Common myeloid progenitor, CD34-positive (primary cell): Measurements from ENCODE around the gene PLEKHB1.

Experiments
- CTCF ChIA-PET: fragments of 350-600 bp; sonication (Branson Sonifier 250); formaldehyde crosslinking; loops from one replicate; lab custom pipeline; 2021; ENCODE audit warnings: antibody characterized with exemption; lab: Charles Lee
- POLR2A ChIA-PET: fragments of 350-600 bp; sonication (Branson Sonifier 250); formaldehyde crosslinking; loops from one replicate; lab custom pipeline; 2021; ENCODE audit warnings: antibody characterized with exemption; lab: Charles Lee
- DNase-seq, 3 donors: peaks; one replicate each; pipeline versions ENCODE4 v3.0.0 to v3.0.0-alpha.2; 2013
- H3K27ac ChIP-seq, 2 experiments: 1 replicate in 1 of 2; 2 replicates in 1 of 2; pipeline ENCODE4 v1.7.0; 2013; ENCODE audit warnings: inconsistent platforms in 2 of 2, low read length in 2 of 2, mild to moderate bottlenecking in 2 of 2, low read depth in 1 of 2, moderate library complexity in 1 of 2; ENCODE audit not compliant: severe bottlenecking in 2 of 2, insufficient read depth in 1 of 2, poor library complexity in 1 of 2
- H3K27me3 ChIP-seq, 5 experiments: replicated peaks in 2 of 5; 1 replicate in 3 of 5; 2 replicates in 2 of 5; pipeline versions ENCODE4 v1.6.1 to v1.7.0; 2013; ENCODE audit warnings: low read length in 4 of 5, mild to moderate bottlenecking in 2 of 5, moderate library complexity in 2 of 5, inconsistent platforms in 1 of 5; ENCODE audit not compliant: insufficient read depth in 5 of 5, control insufficient read depth in 4 of 5
- H3K36me3 ChIP-seq, 4 experiments: 1 replicate in 2 of 4; 2 replicates in 2 of 4; pipeline versions ENCODE4 v1.6.1 to v1.7.0; 2013; ENCODE audit warnings: low read length in 3 of 4, control low read depth in 1 of 4, mild to moderate bottlenecking in 1 of 4; ENCODE audit not compliant: control insufficient read depth in 4 of 4, insufficient read depth in 4 of 4
- H3K4me1 ChIP-seq, 4 experiments: 1 replicate in 3 of 4; 2 replicates in 1 of 4; pipeline versions ENCODE4 v1.6.1 to v1.7.1; 2013; ENCODE audit warnings: low read length in 3 of 4, mild to moderate bottlenecking in 3 of 4, control low read depth in 1 of 4, inconsistent platforms in 1 of 4, moderate library complexity in 1 of 4; ENCODE audit not compliant: control insufficient read depth in 4 of 4, insufficient read depth in 4 of 4; ENCODE audit errors: control extremely low read depth in 1 of 4
- H3K4me3 ChIP-seq, 7 experiments: 1 replicate in 4 of 7; 2 replicates in 3 of 7; pipeline versions ENCODE4 v1.5.1 to v1.7.0; 2013; ENCODE audit warnings: mild to moderate bottlenecking in 7 of 7, low read length in 6 of 7, moderate library complexity in 6 of 7, inconsistent platforms in 2 of 7, low read depth in 2 of 7, control low read depth in 1 of 7; ENCODE audit not compliant: insufficient read depth in 4 of 7, control insufficient read depth in 1 of 7; ENCODE audit errors: extremely low read depth in 1 of 7
- H3K9me3 ChIP-seq, 5 experiments: 1 replicate in 4 of 5; 2 replicates in 1 of 5; pipeline versions ENCODE4 v1.6.1 to v1.7.1; 2013; ENCODE audit warnings: low read length in 4 of 5, mild to moderate bottlenecking in 2 of 5, inconsistent platforms in 1 of 5, low read depth in 1 of 5, moderate library complexity in 1 of 5; ENCODE audit not compliant: control insufficient read depth in 4 of 5, insufficient read depth in 2 of 5; ENCODE audit errors: control extremely low read depth in 1 of 5
- WGBS: methylation state at CpG from one replicate; pipeline ENCODE4 v1.1.5; 2013; ENCODE audit not compliant: insufficient coverage; 5-methylcytosine and 5-hydroxymethylcytosine counted together

Gene PLEKHB1

GRCh38 chr11:73652046-73652730 is 5.8 kb downstream of the PLEKHB1 start:
- ChIA-PET CTCF (no interaction called here), POLR2A (no interaction called here)
- no peaks in the 10 kb centered on the region for H3K9me3 ChIP-seq
- H3K27me3 ChIP-seq: peaks cover 0 to 1% (median 0%) of the 10 kb centered on the region in 5 experiments
- H3K4me1 ChIP-seq: peaks cover 0 to 5% (median 2%) of the 10 kb centered on the region in 4 experiments
- H3K27ac ChIP-seq: no peak overlapping the region
- no peak for DNase-seq
- 79% methylated on average over 6 of the region's 8 CpGs for WGBS
- H3K4me3 ChIP-seq: no peak overlapping the region
- H3K36me3 ChIP-seq: no peaks in the 10 kb centered on the region

GRCh38 chr11:73652856-73653559 is 6.6 kb downstream of the PLEKHB1 start:
- Histone ChIP-seq H3K27ac (no peak overlapping the region), H3K4me3 (no peak overlapping the region), H3K9me3 (no peaks in the 10 kb centered on the region), H3K4me1 (no peaks in the 10 kb centered on the region), H3K36me3 (no peaks in the 10 kb centered on the region), H3K27me3 (peaks cover 0 to 1% (median 0%) of the 10 kb centered on the region in 5 experiments)
- DNase-seq: no peak
- ChIA-PET CTCF (no interaction called here), POLR2A (no interaction called here)
- 90% methylated on average over 4 of the region's 6 CpGs for WGBS

DNA sequence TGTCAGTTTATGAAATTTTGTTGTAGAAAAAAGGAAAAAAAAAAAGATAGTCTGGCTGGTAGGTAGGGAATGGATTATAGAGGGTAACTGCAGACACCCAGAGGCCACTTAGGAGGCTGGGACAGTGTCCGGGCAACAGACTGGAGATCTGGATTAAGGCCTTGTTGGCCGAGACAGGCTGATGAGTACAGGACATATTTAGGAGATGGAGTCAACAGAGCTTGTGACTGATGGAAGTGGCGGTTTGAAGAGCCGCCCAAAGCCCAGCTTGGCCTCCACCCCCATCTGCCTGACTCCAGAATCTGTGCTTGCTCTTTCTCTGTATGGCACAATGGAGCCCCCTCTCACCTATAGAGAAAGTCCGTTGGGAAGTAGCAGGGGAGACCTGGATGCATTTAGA is 7.6 kb downstream of the PLEKHB1 start:
- ChIA-PET POLR2A (no interaction called here), CTCF (interaction anchor here (0.7 to 1.0 kb wide), 2 partner anchors 49 to 303 kb away, joined by 3 to 5 read pairs; no protein-coding TSS in a partner anchor)
- no peaks in the 10 kb centered on the region for H3K36me3 ChIP-seq
- peaks cover 0 to 1% (median 0%) of the 10 kb centered on the region in 5 experiments for H3K27me3 ChIP-seq
- 100% methylated on average over 5 of the region's 5 CpGs for WGBS
- no peak overlapping the region for H3K27ac ChIP-seq
- H3K9me3 ChIP-seq: no peaks in the 10 kb centered on the region
- no peak for DNase-seq
- H3K4me3 ChIP-seq: no peak overlapping the region
- no peaks in the 10 kb centered on the region for H3K4me1 ChIP-seq

GRCh38 chr11:73654482-73655021 is 8.2 kb downstream of the PLEKHB1 start:
- Histone ChIP-seq H3K27ac (no peak overlapping the region), H3K9me3 (no peaks in the 10 kb centered on the region), H3K27me3 (no peaks in the 10 kb centered on the region), H3K4me3 (no peak overlapping the region), H3K4me1 (no peaks in the 10 kb centered on the region), H3K36me3 (no peaks in the 10 kb centered on the region)
- over 99% methylated on average over 7 of the region's 7 CpGs for WGBS
- no peak for DNase-seq
- CTCF ChIA-PET: interaction anchor here (0.5 to 1.0 kb wide), 4 partner anchors 23 to 304 kb away, joined by 3 to 5 read pairs (median 3); no protein-coding TSS in a partner anchor
- POLR2A ChIA-PET: no interaction called here

GRCh38 chr11:73655686-73656085 is 9.3 kb downstream of the PLEKHB1 start:
- Histone ChIP-seq H3K36me3 (no peaks in the 10 kb centered on the region), H3K9me3 (no peaks in the 10 kb centered on the region), H3K27me3 (no peaks in the 10 kb centered on the region), H3K4me3 (no peak overlapping the region), H3K4me1 (peaks cover 0 to 4% (median 3%) of the 10 kb centered on the region in 4 experiments), H3K27ac (no peak overlapping the region)
- 98% methylated on average over 4 of the region's 8 CpGs for WGBS
- POLR2A ChIA-PET: no interaction called here
- CTCF ChIA-PET: no interaction called here
- DNase-seq: no peak

- Histone ChIP-seq H3K4me1 (peaks cover 0 to 13% (median 11%) of the 10 kb centered on the region in 4 experiments), H3K4me3 (no peak overlapping the region), H3K27me3 (no peaks in the 10 kb centered on the region), H3K36me3 (no peaks in the 10 kb centered on the region), H3K9me3 (no peaks in the 10 kb centered on the region), H3K27ac (no peak overlapping the region)
- POLR2A ChIA-PET: no interaction called here
- DNase-seq: no peak
- WGBS: 50% methylated on average over 2 of the region's 3 CpGs
- CTCF ChIA-PET: no interaction called here
Observed at GRCh38 chr11:73656985-73657384, 10.6 kb downstream of the PLEKHB1 start.
